ENCODE measurements around the gene TGFBR3. TPM values are rescaled to one million over a fixed set of nuclear protein-coding genes. Genes with fewer than 3 reads are reported as not detected.

Gene TGFBR3
- total and polyA plus RNA-seq, 10 donors, result 5.2 to 254 (median 166) TPM

DNA sequence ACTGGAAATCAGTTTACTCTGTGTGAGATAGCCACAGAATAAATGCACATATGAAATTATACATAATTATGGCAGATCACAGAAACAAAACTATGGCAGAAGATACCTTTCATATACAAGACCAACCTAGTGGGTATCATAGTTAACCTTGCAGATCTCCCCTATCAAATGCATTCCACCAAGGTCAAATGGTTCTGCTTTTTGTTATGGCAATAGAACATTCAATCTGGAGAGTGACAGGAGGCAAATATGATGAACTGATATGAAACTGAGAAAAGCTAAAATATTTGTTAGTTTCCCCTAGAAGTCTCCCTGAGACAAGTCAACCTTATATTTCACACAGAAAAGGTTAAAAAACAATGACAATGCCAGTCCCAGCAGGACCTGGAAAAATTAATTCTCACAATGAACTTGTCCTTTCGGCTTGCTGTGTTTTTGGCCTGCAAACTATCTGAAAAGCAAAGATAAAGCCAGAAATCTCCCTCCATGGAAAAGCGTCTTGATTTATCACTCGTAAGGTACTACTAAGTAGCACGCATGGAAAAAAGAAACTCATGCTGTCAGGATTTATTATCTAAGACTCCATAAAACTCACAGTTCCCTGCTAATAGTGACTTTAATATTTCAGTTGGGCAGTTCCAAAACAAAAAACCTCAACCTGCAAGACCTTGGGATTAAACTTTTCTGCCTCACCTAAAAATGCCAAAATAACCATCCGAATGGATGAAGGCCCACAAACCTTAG lies 174.3 kb downstream of the TGFBR3 start:
- Histone ChIP-seq H3K27me3 (replicated peaks in 1 of 7) (no peaks in the 10 kb centered on the region), H3K27ac (peak overlapping the region in 2 of 8 donors; percentile 62 to 81), H3K36me3 (peaks cover 0 to 85% (median 28%) of the 10 kb centered on the region in 6 donors), H3K9me3 (no peaks in the 10 kb centered on the region), H3K4me1 (peaks cover 8 to 46% (median 25%) of the 10 kb centered on the region in 6 donors), H3K4me3 (no peak overlapping the region)
- no peak for DNase-seq
- WGBS, 5 donors, result 90 to 98% (median 97%) methylated on average over 5 of the region's 5 CpGs
- intact Hi-C loops (cut with DNase I; ENCODE audit: low total_unique reads), result no loop called here
- TF ChIP-seq POLR2A (IDR thresholded peaks at IDR 0.05) (no peak), POLR2AphosphoS5 (IDR thresholded peaks at IDR 0.05) (no peak)
- TF ChIP-seq, protein P1, sequence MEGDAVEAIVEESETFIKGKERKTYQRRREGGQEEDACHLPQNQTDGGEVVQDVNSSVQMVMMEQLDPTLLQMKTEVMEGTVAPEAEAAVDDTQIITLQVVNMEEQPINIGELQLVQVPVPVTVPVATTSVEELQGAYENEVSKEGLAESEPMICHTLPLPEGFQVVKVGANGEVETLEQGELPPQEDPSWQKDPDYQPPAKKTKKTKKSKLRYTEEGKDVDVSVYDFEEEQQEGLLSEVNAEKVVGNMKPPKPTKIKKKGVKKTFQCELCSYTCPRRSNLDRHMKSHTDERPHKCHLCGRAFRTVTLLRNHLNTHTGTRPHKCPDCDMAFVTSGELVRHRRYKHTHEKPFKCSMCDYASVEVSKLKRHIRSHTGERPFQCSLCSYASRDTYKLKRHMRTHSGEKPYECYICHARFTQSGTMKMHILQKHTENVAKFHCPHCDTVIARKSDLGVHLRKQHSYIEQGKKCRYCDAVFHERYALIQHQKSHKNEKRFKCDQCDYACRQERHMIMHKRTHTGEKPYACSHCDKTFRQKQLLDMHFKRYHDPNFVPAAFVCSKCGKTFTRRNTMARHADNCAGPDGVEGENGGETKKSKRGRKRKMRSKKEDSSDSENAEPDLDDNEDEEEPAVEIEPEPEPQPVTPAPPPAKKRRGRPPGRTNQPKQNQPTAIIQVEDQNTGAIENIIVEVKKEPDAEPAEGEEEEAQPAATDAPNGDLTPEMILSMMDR (IDR thresholded peaks at IDR 0.05 in 8 of 11, conservative IDR thresholded peaks at IDR 0.05 in 3 of 11), result no peak

GRCh38 chr1:91710261-91710660 lies 175.7 kb downstream of the TGFBR3 start:
- H3K36me3 ChIP-seq, result peaks cover 0 to 82% (median 23%) of the 10 kb centered on the region in 6 donors
- H3K4me3 ChIP-seq, result no peak overlapping the region
- H3K27ac ChIP-seq, result peak overlapping the region in 1 of 8 donors; percentile 40
- WGBS, 5 donors, result 69 to 91% (median 74%) methylated on average over 4 of the region's 4 CpGs
- intact Hi-C loops (cut with DNase I; ENCODE audit: low total_unique reads), result no loop called here
- no peak for DNase-seq
- H3K27me3 ChIP-seq (replicated peaks in 1 of 7), result no peaks in the 10 kb centered on the region
- H3K9me3 ChIP-seq, result no peaks in the 10 kb centered on the region
- TF ChIP-seq POLR2A (IDR thresholded peaks at IDR 0.05), result no peak
- TF ChIP-seq POLR2AphosphoS5 (IDR thresholded peaks at IDR 0.05), result no peak
- TF ChIP-seq, protein P1 (IDR thresholded peaks at IDR 0.05 in 8 of 11, conservative IDR thresholded peaks at IDR 0.05 in 3 of 11), result no peak
- H3K4me1 ChIP-seq, result peaks cover 8 to 46% (median 28%) of the 10 kb centered on the region in 6 donors

GRCh38 chr1:91708691-91709090 lies 177.3 kb downstream of the TGFBR3 start:
- WGBS, 5 donors, result 90 to 98% (median 95%) methylated on average over 5 of the region's 5 CpGs
- H3K9me3 ChIP-seq, result no peaks in the 10 kb centered on the region
- TF ChIP-seq, protein P1 (IDR thresholded peaks at IDR 0.05 in 8 of 11, conservative IDR thresholded peaks at IDR 0.05 in 3 of 11), result no peak
- TF ChIP-seq POLR2A (IDR thresholded peaks at IDR 0.05), result no peak
- TF ChIP-seq POLR2AphosphoS5 (IDR thresholded peaks at IDR 0.05), result no peak
- DNase-seq, result no peak
- intact Hi-C loops (cut with DNase I; ENCODE audit: low total_unique reads), result no loop called here
- H3K36me3 ChIP-seq, result peaks cover 0 to 83% (median 22%) of the 10 kb centered on the region in 6 donors
- H3K27ac ChIP-seq, result no peak overlapping the region
- H3K4me1 ChIP-seq, result peaks cover 8 to 36% (median 22%) of the 10 kb centered on the region in 6 donors
- no peak overlapping the region for H3K4me3 ChIP-seq
- no peaks in the 10 kb centered on the region for H3K27me3 ChIP-seq (replicated peaks in 1 of 7)

DNA sequence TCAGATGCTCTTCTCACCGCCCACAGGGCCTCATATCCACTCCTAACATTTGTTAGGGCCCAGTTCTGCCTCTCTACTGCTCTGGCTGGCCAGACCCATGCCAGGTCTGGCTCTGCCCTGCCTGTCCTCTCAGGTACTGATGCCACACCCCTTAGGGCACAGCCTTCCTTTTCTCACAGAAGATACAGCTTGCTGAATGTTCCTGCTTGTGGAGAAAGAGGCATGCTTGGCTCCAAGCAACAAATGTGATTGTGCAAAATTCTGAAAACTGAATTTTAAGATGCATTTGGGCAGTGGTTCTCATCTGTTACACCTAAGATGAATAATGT lies 178.1 kb downstream of the TGFBR3 start:
- TF ChIP-seq POLR2AphosphoS5 (IDR thresholded peaks at IDR 0.05) (no peak), POLR2A (IDR thresholded peaks at IDR 0.05) (no peak)
- TF ChIP-seq, protein P1 (IDR thresholded peaks at IDR 0.05 in 8 of 11, conservative IDR thresholded peaks at IDR 0.05 in 3 of 11), result no peak
- Histone ChIP-seq H3K4me3 (no peak overlapping the region), H3K4me1 (peaks cover 5 to 28% (median 14%) of the 10 kb centered on the region in 6 donors), H3K27ac (peak overlapping the region in 1 of 8 donors; percentile 41), H3K36me3 (peaks cover 0 to 91% (median 24%) of the 10 kb centered on the region in 6 donors), H3K27me3 (replicated peaks in 1 of 7) (no peaks in the 10 kb centered on the region), H3K9me3 (no peaks in the 10 kb centered on the region)
- no peak for DNase-seq
- 92 to 100% (median 95%) methylated on average over 1 of the region's 1 CpG for WGBS, 5 donors
- intact Hi-C loops (cut with DNase I; ENCODE audit: low total_unique reads), result no loop called here
